Activated CD4-positive, CD25-positive, alpha-beta regulatory T cell treated with anti-CD3 and anti-CD28 coated beads, Interleukin-2, amount 50 U/mL, for 24 hours (primary cell): ENCODE measurements around the gene RABEP2.
"Not testable (repeated sequence)": the region's sequence is repeated elsewhere in the genome, so short reads cannot be mapped to it uniquely, and the experiment has no call there.

Experiments
- ATAC-seq, 2 donors: fragments of 150-1000 bp; cut with Tn5 transposase; one replicate each; pipeline ENCODE4 v1.10.0; 2021; ENCODE audit warnings: mild to moderate bottlenecking in 1 of 2, moderate library complexity in 1 of 2

RABEP2 gene

GRCh38 chr16:28878083-28878926, 46.7 kb downstream of the RABEP2 start, which contains the start of gene ATP2A1:
Gene ATP2A1 (plus strand): TSS chr16:28878488. CDS start chr16:28878672, 184 bp downstream.
- no peak for ATAC-seq

GRCh38 chr16:28877655-28878000, 47.4 kb downstream of the RABEP2 start:
- ATAC-seq: no peak

- no peak for ATAC-seq
Measured at GRCh38 chr16:28876973-28877654, 47.9 kb downstream of the RABEP2 start.

- ATAC-seq: no peak
Measured at GRCh38 chr16:28876019-28876659, 48.9 kb downstream of the RABEP2 start.

GRCh38 chr16:28875134-28876018, 49.7 kb downstream of the RABEP2 start:
- ATAC-seq: no peak

- no peak for ATAC-seq
Measured at GRCh38 chr16:28874406-28874805, 50.6 kb downstream of the RABEP2 start.

GRCh38 chr16:28873543-28874201, 51.4 kb downstream of the RABEP2 start:
- peak; percentile 80 to 81 for ATAC-seq

- no peak for ATAC-seq
Measured at GRCh38 chr16:28872952-28873351, 52.1 kb downstream of the RABEP2 start.

- no peak for ATAC-seq
Measured at GRCh38 chr16:28869201-28869600, 55.8 kb downstream of the RABEP2 start.

GRCh38 chr16:28867646-28868045, 57.4 kb downstream of the RABEP2 start:
- ATAC-seq: not testable (repeated sequence)

- no peak for ATAC-seq
Measured at GRCh38 chr16:28867241-28867640, 57.8 kb downstream of the RABEP2 start.

GRCh38 chr16:28866454-28866804, 58.6 kb downstream of the RABEP2 start:
- ATAC-seq: no peak

- ATAC-seq: no peak
Measured at GRCh38 chr16:28865722-28866453, 59.1 kb downstream of the RABEP2 start.

GRCh38 chr16:28865001-28865688, 59.9 kb downstream of the RABEP2 start:
- ATAC-seq: no peak

GRCh38 chr16:28863929-28864793, 60.9 kb downstream of the RABEP2 start:
- no peak for ATAC-seq

- no peak for ATAC-seq
Measured at GRCh38 chr16:28859326-28859725, 65.7 kb downstream of the RABEP2 start.

GRCh38 chr16:28858421-28858820, 66.6 kb downstream of the RABEP2 start:
- no peak for ATAC-seq
